GM21528 (cell line): ENCODE results near the gene ASIC2.

Source experiments
- ATAC-seq: cut with Tn5 transposase; IDR thresholded peaks from one replicate; pipeline ENCODE4 v1.9.1; 2021; ENCODE audit warnings: mild to moderate bottlenecking, moderate library complexity; ENCODE audit not compliant: unreplicated experiment, low FRiP score

ASIC2 gene

GRCh38 chr17:33167736-33168135 is 125.4 kb downstream of the ASIC2 start:
- no peak for ATAC-seq

GRCh38 chr17:33166472-33166871 is 126.6 kb downstream of the ASIC2 start:
- no peak for ATAC-seq

- no peak for ATAC-seq
These were observed 128.8 kb downstream of the ASIC2 start for GRCh38 chr17:33164169-33164881.

- no peak for ATAC-seq
These were observed 129.4 kb downstream of the ASIC2 start for GRCh38 chr17:33163533-33164168.

GRCh38 chr17:33154869-33155455 is 138.1 kb downstream of the ASIC2 start:
- no peak for ATAC-seq

- no peak for ATAC-seq
These were observed 140.3 kb downstream of the ASIC2 start for GRCh38 chr17:33152783-33153182.

GRCh38 chr17:33151565-33151964 is 141.5 kb downstream of the ASIC2 start:
- ATAC-seq: no peak

GRCh38 chr17:33145941-33146340 is 147.2 kb downstream of the ASIC2 start:
- no peak for ATAC-seq

GRCh38 chr17:33144837-33145236 is 148.3 kb downstream of the ASIC2 start:
- no peak for ATAC-seq

GRCh38 chr17:33142705-33143299 is 150.3 kb downstream of the ASIC2 start:
- no peak for ATAC-seq

GRCh38 chr17:33140413-33141099 is 152.5 kb downstream of the ASIC2 start:
- ATAC-seq: no peak

- ATAC-seq: no peak
These were observed 154.5 kb downstream of the ASIC2 start for GRCh38 chr17:33138627-33139026.

GRCh38 chr17:33137426-33137825 is 155.7 kb downstream of the ASIC2 start:
- ATAC-seq: no peak

GRCh38 chr17:33135691-33136090 is 157.4 kb downstream of the ASIC2 start:
- no peak for ATAC-seq

- ATAC-seq: no peak
These were observed 161.5 kb downstream of the ASIC2 start for GRCh38 chr17:33131620-33132019.

- no peak for ATAC-seq
These were observed 165.4 kb downstream of the ASIC2 start for GRCh38 chr17:33127706-33128105.

GRCh38 chr17:33126086-33126485 is 167.0 kb downstream of the ASIC2 start:
- ATAC-seq: no peak

- ATAC-seq: no peak
These were observed 167.5 kb downstream of the ASIC2 start for GRCh38 chr17:33125552-33125950.

- no peak for ATAC-seq
These were observed 168.1 kb downstream of the ASIC2 start for GRCh38 chr17:33124871-33125551.

GRCh38 chr17:33124185-33124584 is 168.9 kb downstream of the ASIC2 start:
- no peak for ATAC-seq
